Activated T-cell treated with anti-CD3 and anti-CD28 coated beads, Interleukin-2, amount 50 U/mL, for 4 hours (primary cell): Measurements from ENCODE around the gene SERPINA12. TPM values are rescaled to one million over a fixed set of nuclear protein-coding genes. Genes with fewer than 3 reads are reported as not detected.
"Not testable (repeated sequence)": the region's sequence is repeated elsewhere in the genome, so short reads cannot be mapped to it uniquely, and the experiment has no call there.

Source experiments
- ATAC-seq, 2 donors: fragments of 200-7000 bp; cut with Tn5 transposase; one replicate each; pipeline ENCODE4 v1.10.0; 2021
- DNase-seq: peaks from one replicate; pipeline ENCODE4 v3.0.0-alpha.2; 2020
- H3K27me3 Mint-ChIP-seq: one replicate; pipeline ENCODE4 v1.8.0; 2021; ENCODE audit warnings: low read depth, mixed read lengths
- H3K36me3 Mint-ChIP-seq: one replicate; pipeline ENCODE4 v1.8.0; 2022; ENCODE audit warnings: mixed read lengths; ENCODE audit not compliant: insufficient read depth
- H3K4me1 Mint-ChIP-seq: one replicate; pipeline ENCODE4 v1.8.0; 2021; ENCODE audit warnings: low read depth, mixed read lengths
- H3K4me3 Mint-ChIP-seq: one replicate; pipeline ENCODE4 v1.8.0; 2021; ENCODE audit warnings: mild to moderate bottlenecking, moderate library complexity, mixed read lengths
- H3K9me3 Mint-ChIP-seq: one replicate; pipeline ENCODE4 v1.8.0; 2021; ENCODE audit warnings: mixed read lengths
- total RNA-seq, 3 donors: library from RNA; stranded (reverse); gene quantifications; one replicate each; pipeline ENCODE4 v1.2.1, GENCODE V29; 2021

SERPINA12 gene
- total RNA-seq, 3 donors from 2014 or later, result not detected

- H3K4me3 Mint-ChIP-seq, result no peak overlapping the region
- H3K27me3 Mint-ChIP-seq, result peaks cover 14% of the 10 kb centered on the region
- no peaks in the 10 kb centered on the region for H3K36me3 Mint-ChIP-seq
- H3K9me3 Mint-ChIP-seq, result no peaks in the 10 kb centered on the region
- ATAC-seq (no peak), DNase-seq (no peak)
- no peaks in the 10 kb centered on the region for H3K4me1 Mint-ChIP-seq
Measured at GRCh38 chr14:94521375-94522114, 12.3 kb upstream of the SERPINA12 start.

- no peak overlapping the region for H3K4me3 Mint-ChIP-seq
- DNase-seq (no peak), ATAC-seq (no peak)
- H3K9me3 Mint-ChIP-seq, result no peaks in the 10 kb centered on the region
- H3K36me3 Mint-ChIP-seq, result no peaks in the 10 kb centered on the region
- peaks cover 12% of the 10 kb centered on the region for H3K27me3 Mint-ChIP-seq
- H3K4me1 Mint-ChIP-seq, result no peaks in the 10 kb centered on the region
Measured at GRCh38 chr14:94517641-94518257, 8.5 kb upstream of the SERPINA12 start.

GRCh38 chr14:94517248-94517640 lies 8.0 kb upstream of the SERPINA12 start:
- Mint-ChIP-seq H3K9me3 (no peaks in the 10 kb centered on the region), H3K27me3 (peaks cover 12% of the 10 kb centered on the region), H3K4me3 (no peak overlapping the region), H3K36me3 (no peaks in the 10 kb centered on the region), H3K4me1 (no peaks in the 10 kb centered on the region)
- ATAC-seq (no peak), DNase-seq (no peak)

- Mint-ChIP-seq H3K9me3 (no peaks in the 10 kb centered on the region), H3K4me1 (no peaks in the 10 kb centered on the region), H3K36me3 (no peaks in the 10 kb centered on the region), H3K4me3 (no peak overlapping the region), H3K27me3 (peaks cover 14% of the 10 kb centered on the region)
- ATAC-seq (no peak), DNase-seq (no peak)
Measured at GRCh38 chr14:94515856-94516255, 6.6 kb upstream of the SERPINA12 start.

- H3K4me1 Mint-ChIP-seq, result no peaks in the 10 kb centered on the region
- ATAC-seq (no peak), DNase-seq (no peak)
- H3K27me3 Mint-ChIP-seq, result peaks cover 18% of the 10 kb centered on the region
- H3K4me3 Mint-ChIP-seq, result no peak overlapping the region
- H3K9me3 Mint-ChIP-seq, result no peaks in the 10 kb centered on the region
- no peaks in the 10 kb centered on the region for H3K36me3 Mint-ChIP-seq
Measured at GRCh38 chr14:94515426-94515825, 6.2 kb upstream of the SERPINA12 start.

GRCh38 chr14:94514351-94514750 lies 5.1 kb upstream of the SERPINA12 start:
- Mint-ChIP-seq H3K9me3 (no peaks in the 10 kb centered on the region), H3K4me3 (no peak overlapping the region), H3K4me1 (no peaks in the 10 kb centered on the region), H3K27me3 (peaks cover 18% of the 10 kb centered on the region), H3K36me3 (no peaks in the 10 kb centered on the region)
- DNase-seq, result no peak
- ATAC-seq, result no peak

GRCh38 chr14:94510481-94510880 lies 1.2 kb upstream of the SERPINA12 start:
- not testable (repeated sequence) for ATAC-seq, H3K4me1 Mint-ChIP-seq, DNase-seq, H3K36me3 Mint-ChIP-seq, H3K9me3 Mint-ChIP-seq, H3K4me3 Mint-ChIP-seq
- peaks cover 12% of the 10 kb centered on the region for H3K27me3 Mint-ChIP-seq

GRCh38 chr14:94505641-94506040 lies 3.6 kb downstream of the SERPINA12 start:
- ATAC-seq, result no peak

GRCh38 chr14:94505206-94505605 lies 4.1 kb downstream of the SERPINA12 start:
- Mint-ChIP-seq H3K4me1 (no peaks in the 10 kb centered on the region), H3K27me3 (peaks cover 2% of the 10 kb centered on the region), H3K9me3 (no peaks in the 10 kb centered on the region), H3K36me3 (no peaks in the 10 kb centered on the region), H3K4me3 (no peak overlapping the region)
- ATAC-seq, result no peak
- no peak for DNase-seq

More at GRCh38 chr14:94505641-94506040, 3.6 kb downstream of the SERPINA12 start:
- no peak for DNase-seq
- Mint-ChIP-seq H3K4me1 (no peaks in the 10 kb centered on the region), H3K4me3 (no peak overlapping the region), H3K27me3 (peaks cover 5% of the 10 kb centered on the region), H3K36me3 (no peaks in the 10 kb centered on the region), H3K9me3 (no peaks in the 10 kb centered on the region)

GRCh38 chr14:94501588-94502516 lies 7.4 kb downstream of the SERPINA12 start:
- Mint-ChIP-seq H3K4me1 (no peaks in the 10 kb centered on the region), H3K4me3 (no peak overlapping the region), H3K36me3 (no peaks in the 10 kb centered on the region), H3K9me3 (no peaks in the 10 kb centered on the region), H3K27me3 (peaks cover 6% of the 10 kb centered on the region)
- ATAC-seq, result no peak
- DNase-seq, result no peak

- H3K4me1 Mint-ChIP-seq, result no peaks in the 10 kb centered on the region
- DNase-seq (no peak), ATAC-seq (no peak)
- H3K36me3 Mint-ChIP-seq, result no peaks in the 10 kb centered on the region
- H3K4me3 Mint-ChIP-seq, result no peak overlapping the region
- peaks cover 8% of the 10 kb centered on the region for H3K27me3 Mint-ChIP-seq
- H3K9me3 Mint-ChIP-seq, result no peaks in the 10 kb centered on the region
Measured at GRCh38 chr14:94500264-94500663, 9.0 kb downstream of the SERPINA12 start.

GRCh38 chr14:94499673-94500072 lies 9.6 kb downstream of the SERPINA12 start:
- no peaks in the 10 kb centered on the region for H3K4me1 Mint-ChIP-seq

GRCh38 chr14:94498215-94498614 lies 11.1 kb downstream of the SERPINA12 start:
- Mint-ChIP-seq H3K4me3 (no peak overlapping the region), H3K4me1 (no peaks in the 10 kb centered on the region), H3K27me3 (peaks cover 8% of the 10 kb centered on the region), H3K36me3 (no peaks in the 10 kb centered on the region), H3K9me3 (no peaks in the 10 kb centered on the region)
- ATAC-seq (no peak), DNase-seq (no peak)

More at GRCh38 chr14:94499673-94500072, 9.6 kb downstream of the SERPINA12 start:
- DNase-seq, result no peak
- H3K4me3 Mint-ChIP-seq, result no peak overlapping the region
- peaks cover 8% of the 10 kb centered on the region for H3K27me3 Mint-ChIP-seq
- ATAC-seq, result no peak
- no peaks in the 10 kb centered on the region for H3K36me3 Mint-ChIP-seq
- H3K9me3 Mint-ChIP-seq, result no peaks in the 10 kb centered on the region

GRCh38 chr14:94494085-94494484 lies 15.2 kb downstream of the SERPINA12 start:
- Mint-ChIP-seq H3K9me3 (no peaks in the 10 kb centered on the region), H3K4me1 (no peaks in the 10 kb centered on the region), H3K27me3 (peaks cover 8% of the 10 kb centered on the region), H3K36me3 (no peaks in the 10 kb centered on the region), H3K4me3 (no peak overlapping the region)
- DNase-seq (no peak), ATAC-seq (no peak)
